OCI-LY1 (cell line): ENCODE results near the gene CARS2.

Experiments used
- EZH2 ChIP-seq: fragments of 200-600 bp; sonication (generic), shearing (Covaris generic); IDR thresholded peaks from 2 replicates; pipeline ENCODE4 v1.8.0; 2017; ENCODE audit warnings: borderline replicate concordance, mixed run types, mild to moderate bottlenecking, antibody characterized with exemption, low read length, moderate library complexity, mixed read lengths
- TF ChIP-seq, protein P1 (sequence below): fragments of 200-600 bp; sonication (generic), shearing (Covaris generic); IDR thresholded peaks from 2 replicates; pipeline ENCODE4 v1.5.1; 2017; ENCODE audit warnings: mild to moderate bottlenecking, antibody characterized with exemption, low read length, moderate library complexity, mixed read lengths

DNA sequence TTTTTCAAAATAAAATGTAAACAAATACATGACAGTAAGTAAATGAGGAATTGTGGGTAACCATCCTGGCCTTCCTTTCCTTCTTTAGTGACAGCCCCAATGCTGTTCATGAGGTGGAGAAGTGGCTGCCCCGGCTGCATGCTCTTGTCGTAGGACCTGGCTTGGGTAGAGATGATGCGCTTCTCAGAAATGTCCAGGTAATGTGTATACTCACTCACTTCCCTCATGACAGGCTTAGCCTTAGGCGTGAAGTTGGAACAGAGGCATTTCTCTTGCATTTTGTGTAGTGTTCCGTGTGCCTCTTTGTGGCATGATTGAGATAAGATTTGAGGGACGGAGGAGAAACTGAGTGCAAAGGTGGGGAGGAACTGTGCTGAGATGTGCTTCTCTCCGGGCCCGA lies 78.6 kb downstream of the CARS2 start:
- TF ChIP-seq, protein P1, sequence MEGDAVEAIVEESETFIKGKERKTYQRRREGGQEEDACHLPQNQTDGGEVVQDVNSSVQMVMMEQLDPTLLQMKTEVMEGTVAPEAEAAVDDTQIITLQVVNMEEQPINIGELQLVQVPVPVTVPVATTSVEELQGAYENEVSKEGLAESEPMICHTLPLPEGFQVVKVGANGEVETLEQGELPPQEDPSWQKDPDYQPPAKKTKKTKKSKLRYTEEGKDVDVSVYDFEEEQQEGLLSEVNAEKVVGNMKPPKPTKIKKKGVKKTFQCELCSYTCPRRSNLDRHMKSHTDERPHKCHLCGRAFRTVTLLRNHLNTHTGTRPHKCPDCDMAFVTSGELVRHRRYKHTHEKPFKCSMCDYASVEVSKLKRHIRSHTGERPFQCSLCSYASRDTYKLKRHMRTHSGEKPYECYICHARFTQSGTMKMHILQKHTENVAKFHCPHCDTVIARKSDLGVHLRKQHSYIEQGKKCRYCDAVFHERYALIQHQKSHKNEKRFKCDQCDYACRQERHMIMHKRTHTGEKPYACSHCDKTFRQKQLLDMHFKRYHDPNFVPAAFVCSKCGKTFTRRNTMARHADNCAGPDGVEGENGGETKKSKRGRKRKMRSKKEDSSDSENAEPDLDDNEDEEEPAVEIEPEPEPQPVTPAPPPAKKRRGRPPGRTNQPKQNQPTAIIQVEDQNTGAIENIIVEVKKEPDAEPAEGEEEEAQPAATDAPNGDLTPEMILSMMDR = no peak
- no peak for TF ChIP-seq EZH2
